DOHH2 (cell line): ENCODE data around the gene GAS6.

Source experiments
- H3F3A ChIP-seq: fragments of 200-600 bp; sonication (generic), shearing (Covaris generic); 2 replicates; pipeline ENCODE4 v1.6.0; 2016; ENCODE audit warnings: antibody characterized with exemption, mild to moderate bottlenecking; ENCODE audit not compliant: control insufficient read depth, insufficient read depth
- H3K27ac ChIP-seq: fragments of 200-600 bp; sonication (generic); 2 replicates; pipeline ENCODE4 v1.5.1; 2014; ENCODE audit warnings: low read depth, mild to moderate bottlenecking, low read length, moderate library complexity
- H3K27me3 ChIP-seq: fragments of 200-600 bp; sonication (generic); 2 replicates; pipeline ENCODE4 v1.6.1; 2014; ENCODE audit warnings: mild to moderate bottlenecking, low read length, mixed read lengths; ENCODE audit not compliant: control insufficient read depth
- H3K36me3 ChIP-seq: fragments of 200-600 bp; sonication (generic); 2 replicates; pipeline ENCODE4 v1.6.1; 2014; ENCODE audit warnings: mild to moderate bottlenecking, low read length, moderate library complexity, mixed read lengths; ENCODE audit not compliant: control insufficient read depth
- H3K4me1 ChIP-seq: fragments of 200-600 bp; sonication (generic); 2 replicates; pipeline ENCODE4 v1.6.1; 2014; ENCODE audit warnings: mild to moderate bottlenecking, low read length, mixed read lengths; ENCODE audit not compliant: control insufficient read depth
- H3K4me2 ChIP-seq: fragments of 200-600 bp; sonication (generic); 2 replicates; pipeline ENCODE4 v1.6.0; 2014; ENCODE audit warnings: mild to moderate bottlenecking, low read length, moderate library complexity
- H3K4me3 ChIP-seq: fragments of 200-600 bp; sonication (generic); 2 replicates; pipeline ENCODE4 v1.5.1; 2014; ENCODE audit warnings: mild to moderate bottlenecking, low read length, mixed read lengths
- H3K79me2 ChIP-seq: fragments of 200-600 bp; sonication (generic); 2 replicates; pipeline ENCODE4 v1.6.1; 2014; ENCODE audit warnings: mild to moderate bottlenecking, low read length, mixed read lengths; ENCODE audit not compliant: control insufficient read depth
- H3K9me2 ChIP-seq: fragments of 200-600 bp; sonication (generic); replicated peaks from 2 replicates; pipeline ENCODE4 v1.6.1; 2014; ENCODE audit warnings: mild to moderate bottlenecking, low read length, mixed read lengths; ENCODE audit not compliant: control insufficient read depth
- H3K9me3 ChIP-seq: fragments of 200-600 bp; sonication (generic); 2 replicates; pipeline ENCODE4 v1.6.1; 2014; ENCODE audit warnings: antibody characterized with exemption, low read length, mixed read lengths; ENCODE audit not compliant: control insufficient read depth, insufficient read depth
- H4K20me1 ChIP-seq: fragments of 200-600 bp; sonication (generic); 2 replicates; pipeline ENCODE4 v1.6.0; 2014; ENCODE audit warnings: low read depth, mild to moderate bottlenecking, antibody characterized with exemption, low read length, moderate library complexity; ENCODE audit not compliant: control insufficient read depth, insufficient read depth
- CTCF ChIP-seq: fragments of 200-600 bp; sonication (generic); IDR thresholded peaks from one replicate; pipeline ENCODE4 v1.5.1; 2014; ENCODE audit warnings: antibody characterized with exemption, mild to moderate bottlenecking, low read depth, low read length; ENCODE audit not compliant: poor library complexity, severe bottlenecking
- EZH2phosphoT487 ChIP-seq: fragments of 200-600 bp; sonication (generic); IDR thresholded peaks from 2 replicates; pipeline ENCODE4 v1.6.1; 2017; ENCODE audit warnings: borderline replicate concordance, mild to moderate bottlenecking, antibody characterized with exemption, low read length, moderate library complexity, mixed read lengths

The GAS6 gene

GRCh38 chr13:113813070-113813748, 50.7 kb downstream of the GAS6 start:
- Histone ChIP-seq H3F3A (no peaks in the 10 kb centered on the region), H3K9me3 (peaks cover 36% of the 10 kb centered on the region), H3K4me2 (no peak overlapping the region), H3K4me3 (no peak overlapping the region), H4K20me1 (no peaks in the 10 kb centered on the region), H3K79me2 (peaks cover 30% of the 10 kb centered on the region), H3K27ac (no peak overlapping the region), H3K36me3 (peaks cover 14% of the 10 kb centered on the region), H3K4me1 (peaks cover 14% of the 10 kb centered on the region), H3K27me3 (no peaks in the 10 kb centered on the region), H3K9me2 (no peaks in the 10 kb centered on the region)
- TF ChIP-seq EZH2phosphoT487 (no peak), CTCF (no peak)

- no peaks in the 10 kb centered on the region for H3K27me3 ChIP-seq
- H3K4me2 ChIP-seq = no peak overlapping the region
- no peaks in the 10 kb centered on the region for H4K20me1 ChIP-seq
- H3K27ac ChIP-seq = no peak overlapping the region
- peaks cover 14% of the 10 kb centered on the region for H3K36me3 ChIP-seq
- H3K4me3 ChIP-seq = no peak overlapping the region
- H3F3A ChIP-seq = no peaks in the 10 kb centered on the region
- H3K4me1 ChIP-seq = peaks cover 14% of the 10 kb centered on the region
- no peak for TF ChIP-seq CTCF
- TF ChIP-seq EZH2phosphoT487 = no peak
- H3K79me2 ChIP-seq = peaks cover 22% of the 10 kb centered on the region
- H3K9me2 ChIP-seq = no peaks in the 10 kb centered on the region
- peaks cover 43% of the 10 kb centered on the region for H3K9me3 ChIP-seq
Measured at GRCh38 chr13:113812178-113813040, 51.5 kb downstream of the GAS6 start.

- Histone ChIP-seq H3K27me3 (no peaks in the 10 kb centered on the region), H3K4me3 (no peak overlapping the region), H3K36me3 (peaks cover 8% of the 10 kb centered on the region), H3K27ac (no peak overlapping the region), H3K9me2 (no peaks in the 10 kb centered on the region), H3K4me2 (no peak overlapping the region), H3K79me2 (peaks cover 13% of the 10 kb centered on the region), H3F3A (no peaks in the 10 kb centered on the region), H3K4me1 (peaks cover 7% of the 10 kb centered on the region), H3K9me3 (peaks cover 50% of the 10 kb centered on the region), H4K20me1 (no peaks in the 10 kb centered on the region)
- TF ChIP-seq EZH2phosphoT487 (no peak), CTCF (no peak)
Measured at GRCh38 chr13:113811081-113811928, 52.6 kb downstream of the GAS6 start.
